ENCODE results near the gene PPM1B. TPM values are rescaled to one million over a fixed set of nuclear protein-coding genes. Genes with fewer than 3 reads are reported as not detected.

The PPM1B gene
- total RNA-seq, 3 donors from 2014 or later (not counting 1 experiment from before 2014, with no cell fraction given), result 79.9 to 102 (median 98.8) TPM

DNA sequence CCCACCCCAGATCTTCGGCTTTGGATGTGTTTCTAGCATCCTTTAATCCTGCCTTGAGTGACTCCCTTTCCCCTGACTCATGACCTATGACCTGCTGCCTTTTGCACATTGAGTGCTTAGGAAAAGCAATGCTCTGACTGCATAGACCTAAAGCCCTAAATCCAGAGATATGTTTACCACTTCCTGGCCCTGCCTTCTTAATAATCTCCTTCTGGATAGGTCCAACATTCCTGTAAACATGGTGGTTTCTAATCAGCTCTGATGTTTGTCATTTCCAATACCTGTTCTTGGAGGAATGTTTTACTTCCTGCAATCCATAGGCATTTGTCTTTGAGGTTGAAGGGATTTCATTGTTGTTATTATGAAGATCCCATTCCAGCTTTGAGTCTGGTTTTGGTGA is 108.9 kb downstream of the PPM1B start:
- 69% methylated on average over 1 of the region's 1 CpG for WGBS (ENCODE audit: insufficient coverage)
- Histone ChIP-seq H3K4me1 (ENCODE audit: control insufficient read depth, insufficient read depth, low read length) (no peaks in the 10 kb centered on the region), H3K27me3 (ENCODE audit: control insufficient read depth, insufficient read depth, low read length) (no peaks in the 10 kb centered on the region), H3K9me3 (ENCODE audit: control insufficient read depth, insufficient read depth, low read length) (no peaks in the 10 kb centered on the region), H3K4me3 (ENCODE audit: low read length) (no peak overlapping the region), H3K27ac (ENCODE audit: low read length) (no peak overlapping the region), H3K36me3 (ENCODE audit: control insufficient read depth, insufficient read depth, low read length) (no peaks in the 10 kb centered on the region)
- peaks cover 6 to 9% of the 10 kb centered on the region in 2 donors for H3K27me3 Mint-ChIP-seq (ENCODE audit: low read depth in 2 of 2)
- no peak for ATAC-seq
- no peaks in the 10 kb centered on the region for H3K9me3 Mint-ChIP-seq
- intact Hi-C loops (cut with micrococcal nuclease), result no loop called here
- H3K4me3 Mint-ChIP-seq, result no peak overlapping the region
- no peak for DNase-seq
- H3K36me3 Mint-ChIP-seq, result no peaks in the 10 kb centered on the region
- H3K27ac Mint-ChIP-seq, result no peak overlapping the region
- H3K4me1 Mint-ChIP-seq, result no peaks in the 10 kb centered on the region
- TF ChIP-seq, protein P1, sequence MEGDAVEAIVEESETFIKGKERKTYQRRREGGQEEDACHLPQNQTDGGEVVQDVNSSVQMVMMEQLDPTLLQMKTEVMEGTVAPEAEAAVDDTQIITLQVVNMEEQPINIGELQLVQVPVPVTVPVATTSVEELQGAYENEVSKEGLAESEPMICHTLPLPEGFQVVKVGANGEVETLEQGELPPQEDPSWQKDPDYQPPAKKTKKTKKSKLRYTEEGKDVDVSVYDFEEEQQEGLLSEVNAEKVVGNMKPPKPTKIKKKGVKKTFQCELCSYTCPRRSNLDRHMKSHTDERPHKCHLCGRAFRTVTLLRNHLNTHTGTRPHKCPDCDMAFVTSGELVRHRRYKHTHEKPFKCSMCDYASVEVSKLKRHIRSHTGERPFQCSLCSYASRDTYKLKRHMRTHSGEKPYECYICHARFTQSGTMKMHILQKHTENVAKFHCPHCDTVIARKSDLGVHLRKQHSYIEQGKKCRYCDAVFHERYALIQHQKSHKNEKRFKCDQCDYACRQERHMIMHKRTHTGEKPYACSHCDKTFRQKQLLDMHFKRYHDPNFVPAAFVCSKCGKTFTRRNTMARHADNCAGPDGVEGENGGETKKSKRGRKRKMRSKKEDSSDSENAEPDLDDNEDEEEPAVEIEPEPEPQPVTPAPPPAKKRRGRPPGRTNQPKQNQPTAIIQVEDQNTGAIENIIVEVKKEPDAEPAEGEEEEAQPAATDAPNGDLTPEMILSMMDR (IDR thresholded peaks at IDR 0.05), result no peak

- Histone ChIP-seq H3K9me3 (ENCODE audit: control insufficient read depth, insufficient read depth, low read length) (no peaks in the 10 kb centered on the region), H3K27ac (ENCODE audit: low read length) (no peak overlapping the region), H3K4me1 (ENCODE audit: control insufficient read depth, insufficient read depth, low read length) (no peaks in the 10 kb centered on the region), H3K36me3 (ENCODE audit: control insufficient read depth, insufficient read depth, low read length) (no peaks in the 10 kb centered on the region), H3K27me3 (ENCODE audit: control insufficient read depth, insufficient read depth, low read length) (no peaks in the 10 kb centered on the region), H3K4me3 (ENCODE audit: low read length) (no peak overlapping the region)
- no peak overlapping the region for H3K27ac Mint-ChIP-seq
- ATAC-seq (no peak), DNase-seq (no peak)
- H3K4me3 Mint-ChIP-seq, result no peak overlapping the region
- peaks cover 6 to 12% of the 10 kb centered on the region in 2 donors for H3K27me3 Mint-ChIP-seq (ENCODE audit: low read depth in 2 of 2)
- WGBS (ENCODE audit: insufficient coverage), result 96% methylated on average over 1 of the region's 1 CpG
- no peaks in the 10 kb centered on the region for H3K36me3 Mint-ChIP-seq
- H3K9me3 Mint-ChIP-seq, result no peaks in the 10 kb centered on the region
- TF ChIP-seq, protein P1 (IDR thresholded peaks at IDR 0.05), result no peak
- H3K4me1 Mint-ChIP-seq, result no peaks in the 10 kb centered on the region
- intact Hi-C loops (cut with micrococcal nuclease), result no loop called here
Observed at GRCh38 chr2:44280869-44281268, 112.2 kb downstream of the PPM1B start.

Other genes starting within 250 kb of the PPM1B start
- gene LRPPRC, start 172.9 kb upstream of the PPM1B start, total RNA-seq, result 10 to 100 TPM; 43.5 to 53.8 (median 48.4) TPM
- under 1 TPM; 0.63 to 0.93 (median 0.82) TPM for gene SLC3A1, start 106.6 kb downstream of the PPM1B start, total RNA-seq
- 10 to 100 TPM; 17.2 to 23.2 (median 18.4) TPM for gene PREPL, start 192.6 kb downstream of the PPM1B start, total RNA-seq
- gene CAMKMT, start 193.1 kb downstream of the PPM1B start, total RNA-seq, result 10 to 100 TPM; 18.1 to 25.0 (median 20.6) TPM